Mucosa of gallbladder (tissue), 1 donor: ENCODE data around the gene OR5H15. TPM values are rescaled to one million over a fixed set of nuclear protein-coding genes. Genes with fewer than 3 reads are reported as not detected.

ENCODE experiments used
- total RNA-seq: library from RNA; stranded (reverse); gene quantifications from one replicate; pipeline ENCODE4 v1.2.1, GENCODE V29; 2021
- donor health status: DM: no; HTN: no; CAD: no.

Gene OR5H15
- total RNA-seq, 1 donor from 2014 or later, result not detected

Other genes with a start within 250 kb of the OR5H15 start
- gene RIOX2, start 194.3 kb upstream of the OR5H15 start, total RNA-seq, result 18.6 TPM
- gene GABRR3, start 131.4 kb upstream of the OR5H15 start, total RNA-seq, result not detected
- not detected for gene OR5AC2, start 79.5 kb upstream of the OR5H15 start, total RNA-seq
- gene OR5H1, start 36.0 kb upstream of the OR5H15 start, total RNA-seq, result not detected
- gene OR5H14, start 19.2 kb upstream of the OR5H15 start, total RNA-seq, result not detected
- gene OR5H6, start 97.5 kb downstream of the OR5H15 start, total RNA-seq, result not detected
- gene OR5H2, start 115.8 kb downstream of the OR5H15 start, total RNA-seq, result not detected
- not detected for gene OR5K4, start 187.2 kb downstream of the OR5H15 start, total RNA-seq
- not detected for gene OR5K3, start 224.0 kb downstream of the OR5H15 start, total RNA-seq